GM18505 (cell line): ENCODE measurements around the gene RPS6KA5.
"Not testable (repeated sequence)": the region's sequence is repeated elsewhere in the genome, so short reads cannot be mapped to it uniquely, and the experiment has no call there.

Experiments
- ATAC-seq: cut with Tn5 transposase; IDR thresholded peaks from one replicate; pipeline ENCODE4 v1.9.1; 2021; ENCODE audit not compliant: unreplicated experiment
- POLR2A ChIP-seq: IDR thresholded peaks from 4 replicates; pipeline ENCODE4 v1.6.1; 2011; ENCODE audit warnings: borderline replicate concordance; ENCODE audit not compliant: insufficient read depth, insufficient read length; ENCODE audit errors: extremely low read depth

The RPS6KA5 gene

GRCh38 chr14:91055016-91055415, 5.4 kb downstream of the RPS6KA5 start:
- TF ChIP-seq POLR2A = no peak
- no peak for ATAC-seq

GRCh38 chr14:91048676-91049075, 11.8 kb downstream of the RPS6KA5 start:
- no peak for TF ChIP-seq POLR2A
- no peak for ATAC-seq

GRCh38 chr14:91048265-91048664, 12.2 kb downstream of the RPS6KA5 start:
- TF ChIP-seq POLR2A = no peak
- ATAC-seq = no peak

- ATAC-seq = no peak
- no peak for TF ChIP-seq POLR2A
Observed at GRCh38 chr14:91047174-91047753, 13.2 kb downstream of the RPS6KA5 start.

DNA sequence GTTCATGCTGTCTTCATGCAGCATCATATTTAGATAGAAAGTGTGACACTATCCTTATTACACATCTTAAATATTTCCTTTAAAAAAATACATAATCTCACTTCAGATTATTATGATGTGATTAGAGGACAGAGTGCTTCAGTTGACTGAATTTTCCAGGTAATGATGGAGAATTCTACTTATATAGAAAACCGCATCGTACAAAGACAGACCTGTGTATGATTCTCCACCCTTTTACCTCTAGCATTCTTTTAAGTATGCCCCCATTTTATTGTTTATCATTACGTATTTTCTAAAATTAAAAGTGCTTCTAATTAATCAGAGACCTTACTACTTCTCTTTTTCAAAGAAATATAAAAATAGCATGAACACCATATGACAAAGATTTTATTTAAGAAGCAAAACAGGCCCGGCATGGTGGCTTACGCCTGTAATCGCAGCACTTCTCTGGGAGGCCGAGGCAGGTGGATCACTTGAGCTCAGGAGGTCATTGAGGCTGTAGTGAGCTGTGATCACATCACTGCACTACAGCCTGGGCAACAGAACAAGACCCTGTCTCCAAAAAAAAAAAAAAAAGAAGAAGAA, 13.9 kb downstream of the RPS6KA5 start:
- TF ChIP-seq POLR2A = no peak
- no peak for ATAC-seq

DNA sequence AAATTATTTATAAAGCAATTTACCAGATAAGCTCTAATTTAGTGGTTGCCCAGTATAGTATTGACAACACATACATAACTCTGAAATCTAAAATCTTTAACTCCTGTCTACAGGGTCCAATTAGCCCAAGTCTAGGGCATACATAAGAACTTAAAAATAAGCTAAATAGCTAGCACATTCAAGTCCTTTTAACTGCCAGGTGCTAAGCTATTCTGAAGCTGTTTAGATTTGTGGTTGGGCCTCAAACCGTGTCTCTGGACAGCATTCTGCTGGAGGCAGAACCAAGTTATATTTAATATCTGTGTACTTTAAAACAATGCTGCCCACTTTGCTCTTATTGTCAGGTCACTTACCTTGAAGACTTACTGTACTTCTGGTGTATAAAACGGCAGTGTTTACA, 19.0 kb downstream of the RPS6KA5 start:
- no peak for TF ChIP-seq POLR2A
- no peak for ATAC-seq

GRCh38 chr14:91040545-91040944, 19.9 kb downstream of the RPS6KA5 start:
- TF ChIP-seq POLR2A = no peak
- no peak for ATAC-seq

- TF ChIP-seq POLR2A = no peak
- no peak for ATAC-seq
Observed at GRCh38 chr14:91038439-91038838, 22.0 kb downstream of the RPS6KA5 start.

- no peak for TF ChIP-seq POLR2A
- ATAC-seq = no peak
Observed at GRCh38 chr14:91036741-91037469, 23.5 kb downstream of the RPS6KA5 start.

DNA sequence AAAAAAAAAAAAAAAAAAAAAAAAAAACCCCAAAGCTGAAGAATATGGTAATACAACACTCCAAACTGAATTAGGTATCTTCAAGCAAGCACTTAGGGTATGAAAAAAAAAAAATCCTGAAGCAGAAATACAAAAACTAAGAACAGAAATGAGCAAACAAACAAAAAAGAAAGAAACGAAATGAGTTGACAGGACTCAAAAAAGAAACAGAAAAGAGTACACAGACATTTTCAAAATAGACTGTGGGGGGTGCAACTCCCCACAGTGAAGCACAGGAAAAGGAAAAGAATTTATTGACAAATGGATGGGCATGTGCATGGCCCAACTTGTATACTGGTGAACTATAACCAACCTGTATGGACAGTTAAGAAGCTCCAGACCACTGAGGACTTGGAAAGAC, 24.6 kb downstream of the RPS6KA5 start:
- ATAC-seq = no peak
- TF ChIP-seq POLR2A = no peak

DNA sequence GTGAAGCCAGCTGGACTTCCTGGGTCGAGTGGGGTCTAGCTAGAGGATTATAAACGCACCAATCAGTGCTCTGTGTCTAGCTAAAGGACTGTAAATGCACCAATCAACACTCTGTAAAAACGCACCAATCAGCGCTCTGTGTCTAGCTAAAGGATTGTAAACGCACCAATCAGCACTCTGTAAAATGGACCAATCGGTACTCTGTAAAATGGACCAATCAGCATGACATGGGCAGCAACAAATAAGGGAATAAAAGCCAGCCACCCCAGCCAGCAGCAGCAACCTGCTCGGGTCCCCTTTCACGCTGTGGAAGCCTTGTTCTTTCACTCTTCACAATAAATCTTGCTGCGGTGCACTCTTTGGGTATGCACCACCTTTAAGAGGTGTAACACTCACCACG, 26.1 kb downstream of the RPS6KA5 start:
- not testable (repeated sequence) for ATAC-seq

DNA sequence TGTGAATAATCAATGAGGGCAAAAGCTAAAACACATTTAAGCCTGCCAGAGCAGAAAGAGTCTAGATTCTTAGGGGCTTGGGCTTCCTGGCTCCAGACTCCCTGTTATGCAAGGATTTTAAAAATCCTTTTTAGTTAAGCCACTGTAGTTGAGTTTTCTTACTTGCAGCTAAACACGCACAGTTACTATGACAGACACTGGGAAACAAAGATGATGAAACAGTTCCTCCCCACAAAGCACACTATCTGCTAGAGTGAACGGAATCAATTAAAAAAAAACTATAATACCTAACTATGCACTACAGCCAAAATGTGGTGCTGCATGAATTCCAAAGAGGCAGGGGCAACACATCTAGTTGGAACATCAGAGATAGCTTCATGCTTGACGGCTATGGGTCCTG, 28.2 kb downstream of the RPS6KA5 start:
- ATAC-seq = no peak
- no peak for TF ChIP-seq POLR2A

DNA sequence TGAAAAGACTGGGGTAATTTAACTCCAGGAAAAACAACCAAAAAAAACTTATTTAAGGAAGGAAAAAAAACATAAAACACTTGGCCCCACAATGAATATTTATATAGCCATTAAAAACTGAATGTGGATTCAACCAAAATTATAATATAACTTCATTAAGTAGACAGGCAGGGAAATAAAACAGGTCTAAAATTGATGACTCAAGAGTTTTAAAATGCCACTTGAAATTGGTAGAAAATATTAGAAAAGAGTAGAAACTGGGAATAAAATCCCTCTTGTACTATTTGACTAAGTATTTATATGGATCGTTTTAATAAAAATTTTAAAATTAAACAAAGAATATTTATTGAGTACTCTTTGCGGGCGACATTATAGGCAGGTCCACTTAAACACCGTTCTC, 28.8 kb downstream of the RPS6KA5 start:
- no peak for TF ChIP-seq POLR2A
- ATAC-seq = no peak

- no peak for TF ChIP-seq POLR2A
- ATAC-seq = no peak
Observed at GRCh38 chr14:91029456-91030217, 30.8 kb downstream of the RPS6KA5 start.
